Neural progenitor cell (in vitro differentiated cells): ENCODE data around the gene PRUNE2. TPM values are rescaled to one million over a fixed set of nuclear protein-coding genes. Genes with fewer than 3 reads are reported as not detected.

ENCODE experiments used
- DNase-seq: peaks from one replicate; pipeline ENCODE4 v3.0.0-alpha.2; 2016; ENCODE audit warnings: low spot score
- H2AFZ ChIP-seq: fragments of 200-600 bp; sonication (generic); replicated peaks from 2 replicates; pipeline ENCODE4 v1.6.1; 2016; ENCODE audit warnings: antibody characterized with exemption
- H3F3A ChIP-seq: fragments of 200-600 bp; sonication (generic); 2 replicates; pipeline ENCODE4 v1.6.1; 2016; ENCODE audit warnings: antibody characterized with exemption, low read depth
- H3K27ac ChIP-seq: fragments of 200-600 bp; sonication (generic); 2 replicates; pipeline ENCODE4 v1.5.1; 2016; ENCODE audit warnings: mild to moderate bottlenecking
- H3K27me3 ChIP-seq: fragments of 200-600 bp; sonication (generic); 2 replicates; pipeline ENCODE4 v1.6.1; 2016; ENCODE audit warnings: mild to moderate bottlenecking, moderate library complexity
- H3K36me3 ChIP-seq: fragments of 200-600 bp; sonication (generic); 2 replicates; pipeline ENCODE4 v1.5.1; 2016
- H3K4me1 ChIP-seq: fragments of 200-600 bp; sonication (generic); 2 replicates; pipeline ENCODE4 v1.6.1; 2016; ENCODE audit warnings: mixed run types
- H3K4me2 ChIP-seq: fragments of 200-600 bp; sonication (generic); 2 replicates; pipeline ENCODE4 v1.6.1; 2016
- H3K4me3 ChIP-seq: fragments of 200-600 bp; sonication (generic); 2 replicates; pipeline ENCODE4 v1.5.1; 2016
- H3K79me2 ChIP-seq: fragments of 200-600 bp; sonication (generic); 2 replicates; pipeline ENCODE4 v1.6.1; 2016; ENCODE audit warnings: low read depth
- H3K9ac ChIP-seq: fragments of 200-600 bp; sonication (generic); 2 replicates; pipeline ENCODE4 v1.6.1; 2016
- H3K9me3 ChIP-seq: fragments of 200-600 bp; sonication (generic); 2 replicates; pipeline ENCODE4 v1.5.1; 2016; ENCODE audit warnings: low read depth
- H4K20me1 ChIP-seq: fragments of 200-600 bp; sonication (generic); 2 replicates; pipeline ENCODE4 v1.6.1; 2016; ENCODE audit warnings: low read depth
- H3K27ac Mint-ChIP-seq: 3 replicates; pipeline ENCODE4 v1.8.0; 2021; ENCODE audit warnings: mixed read lengths
- H3K27me3 Mint-ChIP-seq: 2 replicates; pipeline ENCODE4 v1.8.0; 2022; ENCODE audit warnings: low read depth, mild to moderate bottlenecking, inconsistent platforms, moderate library complexity, mixed read lengths; ENCODE audit not compliant: insufficient read depth
- H3K36me3 Mint-ChIP-seq: 3 replicates; pipeline ENCODE4 v1.8.0; 2021; ENCODE audit warnings: mixed read lengths
- H3K4me1 Mint-ChIP-seq: 3 replicates; pipeline ENCODE4 v1.8.0; 2021; ENCODE audit warnings: mixed read lengths
- H3K4me3 Mint-ChIP-seq: 3 replicates; pipeline ENCODE4 v1.8.0; 2021; ENCODE audit warnings: mild to moderate bottlenecking, moderate library complexity, mixed read lengths
- H3K9me3 Mint-ChIP-seq: 3 replicates; pipeline ENCODE4 v1.8.0; 2020; ENCODE audit warnings: mixed read lengths
- CTCF ChIP-seq: fragments of 200-600 bp; sonication (generic); IDR thresholded peaks from 2 replicates; pipeline ENCODE4 v1.5.1; 2017; ENCODE audit warnings: antibody characterized with exemption, mild to moderate bottlenecking
- EZH2 ChIP-seq: fragments of 200-600 bp; sonication (generic); IDR thresholded peaks from 2 replicates; pipeline ENCODE4 v1.6.1; 2017; ENCODE audit warnings: antibody characterized with exemption, mild to moderate bottlenecking, moderate library complexity
- EZH2phosphoT487 ChIP-seq: fragments of 200-600 bp; sonication (generic); IDR thresholded peaks from 2 replicates; pipeline ENCODE4 v1.6.1; 2017; ENCODE audit warnings: antibody characterized with exemption
- total RNA-seq: library from RNA; depleted of rRNA; stranded (reverse); fragments of >200 nt; gene quantifications from 2 replicates; pipeline ENCODE4 v1.2.3, GENCODE V29; 2015; ENCODE audit warnings: low replicate concordance

PRUNE2 gene
- total RNA-seq, 1 donor from 2014 or later, result 28.2 TPM

- Mint-ChIP-seq H3K27me3 (no peaks in the 10 kb centered on the region), H3K9me3 (no peaks in the 10 kb centered on the region), H3K4me1 (peaks cover 26% of the 10 kb centered on the region), H3K4me3 (no peak overlapping the region), H3K27ac (no peak overlapping the region), H3K36me3 (peaks cover 8% of the 10 kb centered on the region)
- H3K4me1 ChIP-seq, result peaks cover 13% of the 10 kb centered on the region
- H2AFZ ChIP-seq, result no peak overlapping the region
- DNase-seq, result no peak
- H4K20me1 ChIP-seq, result no peaks in the 10 kb centered on the region
- no peaks in the 10 kb centered on the region for H3F3A ChIP-seq
- no peak overlapping the region for H3K4me2 ChIP-seq
- H3K9ac ChIP-seq, result no peak overlapping the region
- no peaks in the 10 kb centered on the region for H3K27me3 ChIP-seq
- TF ChIP-seq EZH2phosphoT487 (no peak), CTCF (no peak), EZH2 (no peak)
- H3K36me3 ChIP-seq, result no peaks in the 10 kb centered on the region
- no peak overlapping the region for H3K27ac ChIP-seq
- no peaks in the 10 kb centered on the region for H3K79me2 ChIP-seq
- H3K9me3 ChIP-seq, result no peaks in the 10 kb centered on the region
- no peak overlapping the region for H3K4me3 ChIP-seq
Measured at GRCh38 chr9:76652894-76653293, 253.0 kb downstream of the PRUNE2 start.

GRCh38 chr9:76651119-76651705, 254.7 kb downstream of the PRUNE2 start:
- no peak overlapping the region for H3K27ac ChIP-seq
- H3K4me1 Mint-ChIP-seq, result peaks cover 21% of the 10 kb centered on the region

GRCh38 chr9:76650692-76651091, 255.2 kb downstream of the PRUNE2 start:
- Histone ChIP-seq H3K4me1 (peaks cover 13% of the 10 kb centered on the region), H3K27ac (no peak overlapping the region), H3K4me3 (no peak overlapping the region), H3K4me2 (peak overlapping the region; percentile 37), H3K36me3 (no peaks in the 10 kb centered on the region), H3K79me2 (no peaks in the 10 kb centered on the region), H3K9ac (no peak overlapping the region), H3K27me3 (no peaks in the 10 kb centered on the region), H3F3A (no peaks in the 10 kb centered on the region), H3K9me3 (no peaks in the 10 kb centered on the region), H2AFZ (peak overlapping the region; percentile 68), H4K20me1 (no peaks in the 10 kb centered on the region)
- no peak overlapping the region for H3K27ac Mint-ChIP-seq
- TF ChIP-seq EZH2phosphoT487 (no peak), CTCF (no peak), EZH2 (no peak)
- DNase-seq, result no peak
- H3K27me3 Mint-ChIP-seq, result no peaks in the 10 kb centered on the region
- peaks cover 21% of the 10 kb centered on the region for H3K4me1 Mint-ChIP-seq
- no peak overlapping the region for H3K4me3 Mint-ChIP-seq
- peaks cover 8% of the 10 kb centered on the region for H3K36me3 Mint-ChIP-seq
- H3K9me3 Mint-ChIP-seq, result no peaks in the 10 kb centered on the region

More at GRCh38 chr9:76651119-76651705, 254.7 kb downstream of the PRUNE2 start:
- Mint-ChIP-seq H3K36me3 (peaks cover 8% of the 10 kb centered on the region), H3K9me3 (no peaks in the 10 kb centered on the region), H3K27ac (no peak overlapping the region), H3K4me3 (no peak overlapping the region), H3K27me3 (no peaks in the 10 kb centered on the region)
- no peak for DNase-seq
- Histone ChIP-seq H2AFZ (no peak overlapping the region), H3K27me3 (no peaks in the 10 kb centered on the region), H4K20me1 (no peaks in the 10 kb centered on the region), H3F3A (no peaks in the 10 kb centered on the region), H3K36me3 (no peaks in the 10 kb centered on the region), H3K79me2 (no peaks in the 10 kb centered on the region), H3K4me2 (peak overlapping the region; percentile 37), H3K9ac (no peak overlapping the region), H3K4me3 (no peak overlapping the region), H3K9me3 (no peaks in the 10 kb centered on the region), H3K4me1 (peaks cover 13% of the 10 kb centered on the region)
- TF ChIP-seq CTCF (no peak), EZH2 (no peak), EZH2phosphoT487 (no peak)
